Lung (tissue), 12 donors: ENCODE results near the gene CEPT1. TPM values are rescaled to one million over a fixed set of nuclear protein-coding genes. Genes with fewer than 3 reads are reported as not detected.

ENCODE experiments used
- ATAC-seq: fragments of 200-7000 bp; cut with Tn5 transposase; one replicate; pipeline ENCODE4 v1.9.1; 2020; ENCODE audit warnings: moderate number of reproducible peaks; ENCODE audit not compliant: insufficient read depth, low FRiP score
- DNase-seq, 3 donors: peaks; one replicate each; pipeline ENCODE4 v3.0.0-alpha.2; 2013 to 2017
- H3K27ac ChIP-seq, 2 donors: one replicate each; pipeline ENCODE4 v1.5.1; 2013; ENCODE audit warnings: mild to moderate bottlenecking in 2 of 2, moderate library complexity in 2 of 2, control low read depth in 1 of 2, inconsistent platforms in 1 of 2, low read depth in 1 of 2, low read length in 1 of 2
- H3K27me3 ChIP-seq, 3 donors: one replicate each; pipeline ENCODE4 v1.5.1; 2013; ENCODE audit warnings: low read length in 2 of 3; ENCODE audit not compliant: control insufficient read depth in 3 of 3, insufficient read depth in 3 of 3
- H3K36me3 ChIP-seq, 4 donors: one replicate each; pipeline ENCODE4 v1.5.1; 2013; ENCODE audit warnings: low read length in 4 of 4, mild to moderate bottlenecking in 1 of 4, moderate library complexity in 1 of 4; ENCODE audit not compliant: control insufficient read depth in 4 of 4, insufficient read depth in 4 of 4
- H3K4me1 ChIP-seq, 5 donors: one replicate each; pipeline ENCODE4 v1.5.1; 2013; ENCODE audit warnings: low read length in 5 of 5, mild to moderate bottlenecking in 2 of 5, moderate library complexity in 1 of 5; ENCODE audit not compliant: control insufficient read depth in 5 of 5, insufficient read depth in 5 of 5
- H3K4me3 ChIP-seq: one replicate; pipeline ENCODE4 v1.5.1; 2013; ENCODE audit warnings: mild to moderate bottlenecking, control low read depth, moderate library complexity
- H3K9ac ChIP-seq, 2 donors: one replicate each; pipeline ENCODE4 v1.5.1; 2013; ENCODE audit warnings: low read length in 2 of 2, control low read depth in 1 of 2; ENCODE audit not compliant: insufficient read depth in 1 of 2
- H3K9me3 ChIP-seq, 4 donors: one replicate each; pipeline ENCODE4 v1.5.1; 2013; ENCODE audit warnings: low read length in 3 of 4, mild to moderate bottlenecking in 1 of 4, moderate library complexity in 1 of 4; ENCODE audit not compliant: control insufficient read depth in 4 of 4, insufficient read depth in 3 of 4
- CTCF ChIP-seq: IDR thresholded peaks from 2 replicates; pipeline ENCODE4 v1.5.1; 2012; ENCODE audit warnings: mild to moderate bottlenecking; ENCODE audit errors: control extremely low read depth, extremely low read depth
- WGBS, 2 donors: extraction: QIAGEN DNeasy Blood & Tissue Kit; methylation state at CpG; one replicate each; pipeline ENCODE4 v1.1.7; 2013; 5-methylcytosine and 5-hydroxymethylcytosine counted together
- polyA plus RNA-seq, 2 donors: library from polyadenylated mRNA; stranded (reverse); fragments of 200-250 nt; gene quantifications; one replicate each; pipeline ENCODE4 v1.2.1, GENCODE V29; 2013
- total RNA-seq, 2 donors: library from RNA; depleted of rRNA in 1 of 2; stranded (reverse); fragments of >200 nt in 1 of 2; gene quantifications; one replicate each; pipeline ENCODE4 v1.2.1, GENCODE V29; 2014 to 2021
- donor health status: control.
- donor health status: control.
- donor health status: Bipolar disorder and iron deficiency.
- donor health status: healthy.
- donor health status: DM: yes; HTN: yes; CAD: no.

The CEPT1 gene
- total and polyA plus RNA-seq, 4 donors = 18.6 to 71.2 (median 26.2) TPM

GRCh38 chr1:111208921-111209320 lies 68.9 kb downstream of the CEPT1 start:
- no peaks in the 10 kb centered on the region for H3K36me3 ChIP-seq
- peaks cover 0 to 7% (median 3%) of the 10 kb centered on the region in 5 donors for H3K4me1 ChIP-seq
- no peak overlapping the region for H3K9ac ChIP-seq
- ATAC-seq (no peak), DNase-seq (no peak)
- H3K9me3 ChIP-seq = no peaks in the 10 kb centered on the region
- H3K27ac ChIP-seq = no peak overlapping the region
- H3K4me3 ChIP-seq = no peak overlapping the region
- WGBS, 2 donors = 48 to 81% methylated on average over 1 of the region's 1 CpG
- no peak for TF ChIP-seq CTCF
- peaks cover 0 to 15% (median 3%) of the 10 kb centered on the region in 3 donors for H3K27me3 ChIP-seq

- ATAC-seq = no peak
- peaks cover 0 to 6% (median 2%) of the 10 kb centered on the region in 5 donors for H3K4me1 ChIP-seq
- 92 to 93% methylated on average over 4 of the region's 4 CpGs for WGBS, 2 donors
- H3K4me3 ChIP-seq = no peak overlapping the region
- H3K36me3 ChIP-seq = no peaks in the 10 kb centered on the region
- H3K27ac ChIP-seq = no peak overlapping the region
- DNase-seq = no peak
- H3K9me3 ChIP-seq = no peaks in the 10 kb centered on the region
- no peak overlapping the region for H3K9ac ChIP-seq
- peaks cover 0 to 12% (median 1%) of the 10 kb centered on the region in 3 donors for H3K27me3 ChIP-seq
- no peak for TF ChIP-seq CTCF
Measured at GRCh38 chr1:111209622-111210021, 69.6 kb downstream of the CEPT1 start.

- ATAC-seq (no peak), DNase-seq (no peak)
- WGBS, 2 donors = 94 to 97% methylated on average over 1 of the region's 1 CpG
- H3K4me3 ChIP-seq = no peak overlapping the region
- H3K9me3 ChIP-seq = no peaks in the 10 kb centered on the region
- TF ChIP-seq CTCF = no peak
- H3K27ac ChIP-seq = no peak overlapping the region
- H3K9ac ChIP-seq = no peak overlapping the region
- peaks cover 0 to 4% (median 0%) of the 10 kb centered on the region in 5 donors for H3K4me1 ChIP-seq
- H3K36me3 ChIP-seq = no peaks in the 10 kb centered on the region
- H3K27me3 ChIP-seq = no peaks in the 10 kb centered on the region
Measured at GRCh38 chr1:111211921-111212320, 71.9 kb downstream of the CEPT1 start.

GRCh38 chr1:111212634-111213335 lies 72.8 kb downstream of the CEPT1 start:
- Histone ChIP-seq H3K4me3 (no peak overlapping the region), H3K27ac (no peak overlapping the region), H3K9ac (no peak overlapping the region), H3K9me3 (no peaks in the 10 kb centered on the region), H3K36me3 (no peaks in the 10 kb centered on the region), H3K4me1 (peaks cover 0 to 4% (median 0%) of the 10 kb centered on the region in 5 donors), H3K27me3 (no peaks in the 10 kb centered on the region)
- no peak for ATAC-seq
- 65 to 70% methylated on average over 5 of the region's 5 CpGs for WGBS, 2 donors
- no peak for DNase-seq
- TF ChIP-seq CTCF = no peak
